Thyroid gland (tissue), 4 donors: ENCODE measurements around the gene FZD2.

Experiments used
- CTCF ChIP-seq, 6 experiments: fragments of 200-600 bp in 3 of 6; fragments of 450-650 bp in 3 of 6; sonication (generic) in 3 of 6; IDR thresholded peaks; one replicate each; pipeline ENCODE4 v1.5.1; 2016 to 2019; ENCODE audit warnings: antibody characterized with exemption in 6 of 6, mild to moderate bottlenecking in 2 of 6, inconsistent platforms in 1 of 6, moderate library complexity in 1 of 6
- POLR2A ChIP-seq, 2 donors: fragments of 450-650 bp; IDR thresholded peaks; one replicate each; pipeline ENCODE4 v1.6.1; 2017; ENCODE audit warnings: antibody characterized with exemption in 2 of 2, mild to moderate bottlenecking in 2 of 2, moderate library complexity in 1 of 2

- TF ChIP-seq CTCF (IDR thresholded peaks at IDR 0.05) (no peak), POLR2A (IDR thresholded peaks at IDR 0.05) (no peak)
Observed at GRCh38 chr17:44558334-44558709, 1.0 kb downstream of the FZD2 start.
